Cardiac muscle cell (in vitro differentiated cells and primary cell): ENCODE data around the gene UBL7. TPM values are rescaled to one million over a fixed set of nuclear protein-coding genes. Genes with fewer than 3 reads are reported as not detected.
A peak's percentile ranks its signal among the peaks of the same experiment; 100 is the strongest.

Source experiments
- DNase-seq, 2 donors: peaks; one replicate each; pipeline versions ENCODE4 v3.0.0 to v3.0.0-alpha.2; 2010 to 2017; ENCODE audit warnings: low read depth in 1 of 2, low spot score in 1 of 2
- H3K27ac ChIP-seq: fragments of 200-600 bp; sonication (generic); 2 replicates; pipeline ENCODE4 v1.5.1; 2016
- H3K27me3 ChIP-seq: fragments of 200-600 bp; sonication (generic); 2 replicates; pipeline ENCODE4 v1.6.0; 2016; ENCODE audit warnings: control low read depth
- H3K36me3 ChIP-seq: fragments of 200-600 bp; sonication (generic); 2 replicates; pipeline ENCODE4 v1.5.1; 2016; ENCODE audit warnings: control low read depth
- H3K4me1 ChIP-seq: fragments of 200-600 bp; sonication (generic); 2 replicates; pipeline ENCODE4 v1.8.1; 2017; ENCODE audit warnings: low read depth, mild to moderate bottlenecking, mixed run types
- H3K4me3 ChIP-seq: fragments of 200-600 bp; sonication (generic); 2 replicates; pipeline ENCODE4 v1.5.1; 2016; ENCODE audit warnings: mild to moderate bottlenecking
- H3K9me3 ChIP-seq: fragments of 200-600 bp; sonication (generic); 2 replicates; pipeline ENCODE4 v1.5.1; 2017; ENCODE audit warnings: low read depth, mild to moderate bottlenecking, control low read depth
- CTCF ChIP-seq: IDR thresholded peaks from 2 replicates; pipeline ENCODE4 v1.5.1; 2012; ENCODE audit warnings: low read depth, mild to moderate bottlenecking, low read length
- polyA plus RNA-seq: library from polyadenylated mRNA; unstranded; fragments of >200 nt; fragmentation: Nextera tagmentation; extraction: Ambion mirVana; gene quantifications from 2 replicates; pipeline ENCODE4 v1.2.1, GENCODE V29; 2016
- total RNA-seq: library from RNA; depleted of rRNA; stranded (reverse); fragments of >200 nt; gene quantifications from 2 replicates; pipeline ENCODE4 v1.2.3, GENCODE V29; 2016

UBL7 gene
- total and polyA plus RNA-seq, 2 experiments from 2014 or later: 74.3 to 135 TPM

DNA sequence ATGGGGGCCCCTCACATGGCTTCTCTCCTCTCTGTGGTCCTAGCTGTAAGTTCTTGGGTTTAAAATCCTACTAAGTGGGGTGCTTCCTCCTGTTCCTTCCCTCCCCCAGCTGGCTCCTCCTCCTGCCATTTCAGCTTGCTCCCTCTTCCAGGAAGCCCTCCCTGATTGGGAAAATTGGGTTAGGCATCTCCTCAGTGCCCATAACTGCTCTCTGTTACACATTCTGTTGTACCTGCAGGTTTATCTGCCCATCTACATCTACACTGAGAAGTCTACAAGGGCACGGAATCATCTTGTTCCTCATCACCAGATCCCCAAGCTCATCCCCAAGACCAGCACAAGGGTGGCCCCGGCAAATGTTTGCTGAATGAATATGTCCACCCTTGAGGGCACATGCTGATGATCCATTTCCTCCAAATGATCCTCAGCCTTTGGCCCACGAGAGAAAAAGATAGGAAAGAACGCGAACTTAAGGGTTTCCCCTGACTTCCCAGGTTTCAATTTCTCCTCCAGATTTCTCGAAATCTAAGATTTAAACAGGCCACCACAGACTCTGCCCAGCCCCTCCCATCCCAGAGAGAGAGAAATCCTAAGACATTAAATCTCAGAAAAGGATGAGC lies 31.1 kb downstream of the UBL7 start:
- Histone ChIP-seq H3K4me3 (no peak overlapping the region), H3K27me3 (no peaks in the 10 kb centered on the region), H3K9me3 (no peaks in the 10 kb centered on the region), H3K36me3 (no peaks in the 10 kb centered on the region), H3K4me1 (peaks cover 18% of the 10 kb centered on the region), H3K27ac (no peak overlapping the region)
- DNase-seq: no peak
- TF ChIP-seq CTCF: no peak

DNA sequence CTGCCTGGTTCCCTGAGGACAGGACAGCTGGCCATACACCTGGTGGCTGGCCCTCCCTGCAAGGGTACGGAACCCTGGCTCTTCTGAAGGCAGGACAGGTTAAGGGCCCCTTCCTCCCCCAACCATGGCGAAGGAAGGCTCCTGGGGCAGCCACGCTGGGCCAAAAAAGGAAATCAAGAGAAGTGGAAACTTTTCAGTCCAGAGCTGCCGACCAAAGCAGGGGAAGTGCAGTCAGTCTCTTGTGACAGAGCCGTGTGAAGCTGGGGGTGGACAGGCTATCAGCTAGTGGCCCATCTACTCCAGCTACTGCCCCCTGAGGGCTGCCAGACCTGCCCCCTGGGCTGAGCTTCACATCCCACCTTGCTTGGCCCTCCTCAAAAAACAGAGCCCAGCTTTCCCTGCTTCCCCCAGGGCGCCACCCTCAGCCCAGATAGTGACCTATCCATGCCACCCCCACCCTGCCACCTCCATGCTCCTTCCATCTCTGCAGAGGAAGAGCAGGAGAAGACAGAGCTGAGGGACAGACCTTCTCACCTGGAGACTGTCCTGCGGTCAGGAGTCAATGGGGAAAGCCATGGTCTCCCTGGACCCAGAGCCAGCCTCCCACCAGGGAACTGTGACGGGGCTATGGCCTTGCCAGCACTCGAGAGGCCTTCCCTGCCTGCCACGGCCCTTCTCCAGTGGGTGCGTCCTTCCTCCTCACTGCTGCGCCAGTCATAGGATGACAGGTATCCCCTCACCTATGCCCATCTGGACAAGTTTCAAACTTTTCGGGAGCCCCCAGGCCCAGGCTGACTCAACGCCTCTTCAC lies 31.8 kb downstream of the UBL7 start:
- TF ChIP-seq CTCF: no peak

DNA sequence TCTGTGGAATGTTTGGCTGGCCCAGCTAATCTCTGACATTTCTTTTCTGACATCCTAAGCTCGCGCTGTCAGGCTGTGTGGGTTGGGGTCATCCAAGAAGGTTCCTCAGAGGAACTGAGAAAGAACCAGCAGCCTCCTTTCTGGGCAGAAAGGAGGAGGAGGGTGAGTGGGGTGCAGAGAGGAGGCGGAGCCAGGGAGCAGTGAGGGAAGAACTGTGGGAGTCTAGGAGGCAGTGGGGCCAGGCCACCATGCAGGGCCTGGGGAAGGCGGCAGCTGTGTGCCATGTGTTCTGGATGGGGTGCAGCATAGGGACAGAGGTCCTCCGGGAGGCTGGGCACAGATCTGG lies 32.5 kb downstream of the UBL7 start:
- Histone ChIP-seq H3K4me3 (no peak overlapping the region), H3K36me3 (no peaks in the 10 kb centered on the region), H3K27ac (peak overlapping the region; percentile 58), H3K4me1 (peaks cover 9% of the 10 kb centered on the region), H3K27me3 (no peaks in the 10 kb centered on the region), H3K9me3 (no peaks in the 10 kb centered on the region)
- DNase-seq: no peak
- no peak for TF ChIP-seq CTCF

More for the DNA sequence above, 31.8 kb downstream of the UBL7 start:
- no peaks in the 10 kb centered on the region for H3K27me3 ChIP-seq
- peak overlapping the region; percentile 58 for H3K27ac ChIP-seq
- no peaks in the 10 kb centered on the region for H3K36me3 ChIP-seq
- DNase-seq: no peak
- H3K4me1 ChIP-seq: peaks cover 11% of the 10 kb centered on the region
- H3K4me3 ChIP-seq: no peak overlapping the region
- no peaks in the 10 kb centered on the region for H3K9me3 ChIP-seq

GRCh38 chr15:74427607-74428441 lies 33.1 kb downstream of the UBL7 start:
- DNase-seq: no peak
- H3K27ac ChIP-seq: no peak overlapping the region
- peaks cover 15% of the 10 kb centered on the region for H3K4me1 ChIP-seq
- TF ChIP-seq CTCF: no peak
- no peaks in the 10 kb centered on the region for H3K27me3 ChIP-seq
- no peaks in the 10 kb centered on the region for H3K36me3 ChIP-seq
- no peak overlapping the region for H3K4me3 ChIP-seq
- no peaks in the 10 kb centered on the region for H3K9me3 ChIP-seq

GRCh38 chr15:74426404-74427281 lies 34.3 kb downstream of the UBL7 start:
- no peak overlapping the region for H3K4me3 ChIP-seq
- H3K36me3 ChIP-seq: no peaks in the 10 kb centered on the region
- no peaks in the 10 kb centered on the region for H3K9me3 ChIP-seq
- H3K27ac ChIP-seq: no peak overlapping the region
- no peaks in the 10 kb centered on the region for H3K27me3 ChIP-seq
- TF ChIP-seq CTCF: no peak
- H3K4me1 ChIP-seq: peaks cover 27% of the 10 kb centered on the region
- no peak for DNase-seq
